HG02588 (cell line): ENCODE measurements around the gene CASS4.

Experiments used
- ATAC-seq: cut with Tn5 transposase; IDR thresholded peaks from one replicate; pipeline ENCODE4 v1.9.1; 2021; ENCODE audit warnings: mild to moderate bottlenecking, moderate library complexity; ENCODE audit not compliant: unreplicated experiment

Gene CASS4

GRCh38 chr20:56422076-56422823 is 10.2 kb downstream of the CASS4 start:
- ATAC-seq: no peak

GRCh38 chr20:56422824-56423189 is 10.7 kb downstream of the CASS4 start:
- ATAC-seq: no peak

- no peak for ATAC-seq
Observed at GRCh38 chr20:56423211-56423610, 11.2 kb downstream of the CASS4 start.

DNA sequence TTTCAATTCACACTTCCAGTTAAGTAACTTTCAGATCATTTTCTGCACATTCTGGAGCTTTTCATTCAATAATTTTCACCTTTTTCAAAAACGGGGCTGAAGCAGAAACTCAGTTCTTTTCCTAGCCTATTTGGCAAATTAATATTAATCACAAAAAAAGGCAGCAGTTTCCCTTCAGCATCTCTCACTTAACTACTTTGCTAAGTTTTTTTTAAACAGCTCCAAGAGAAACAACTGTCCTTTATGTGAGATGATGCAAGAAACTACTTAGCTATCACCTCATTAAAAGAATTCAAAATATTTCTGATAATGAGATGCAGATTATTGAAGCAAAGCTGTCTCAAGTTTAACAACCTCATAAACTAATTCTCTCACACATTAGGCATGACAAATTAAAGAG is 11.8 kb downstream of the CASS4 start:
- ATAC-seq: no peak

- no peak for ATAC-seq
Observed at GRCh38 chr20:56424931-56425330, 12.9 kb downstream of the CASS4 start.

DNA sequence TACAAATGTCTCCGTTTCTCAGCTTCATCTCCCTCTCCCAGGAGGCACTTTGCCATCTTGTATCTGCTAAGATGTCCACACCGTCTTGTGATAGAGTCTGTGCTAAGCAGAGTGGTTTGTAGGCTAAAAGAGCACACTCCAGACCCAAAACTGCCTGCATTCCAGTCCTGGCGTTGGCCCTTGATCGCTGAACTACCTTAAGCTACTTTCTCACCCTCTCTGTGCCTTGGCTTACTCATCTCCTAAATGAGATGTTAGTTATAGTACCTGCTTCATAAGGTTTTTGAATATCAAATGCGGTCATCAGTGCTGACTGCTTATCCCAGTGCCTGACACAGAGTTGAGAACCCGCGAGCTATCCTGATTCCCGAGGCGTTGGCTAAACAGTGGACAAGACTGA is 14.0 kb downstream of the CASS4 start:
- no peak for ATAC-seq

DNA sequence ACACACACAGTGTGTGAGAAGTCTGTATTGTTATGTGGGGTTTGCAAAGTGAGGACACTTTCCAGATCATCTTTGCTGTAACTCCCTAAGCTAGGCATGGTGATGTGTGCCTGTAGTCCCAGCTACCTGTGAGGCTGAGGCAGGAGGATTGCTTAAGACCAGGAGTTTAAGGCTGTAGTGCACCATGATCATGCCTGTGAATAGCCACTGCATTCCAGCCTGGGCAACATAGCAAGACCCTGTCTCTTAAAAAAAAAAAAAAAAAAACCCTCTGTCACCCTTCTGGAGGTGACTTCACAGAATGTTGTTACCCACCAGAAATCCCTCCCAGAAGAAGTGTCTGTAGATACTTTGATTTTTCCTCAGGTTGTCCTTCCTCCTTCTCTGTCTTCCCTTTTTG is 14.9 kb downstream of the CASS4 start:
- ATAC-seq: no peak

DNA sequence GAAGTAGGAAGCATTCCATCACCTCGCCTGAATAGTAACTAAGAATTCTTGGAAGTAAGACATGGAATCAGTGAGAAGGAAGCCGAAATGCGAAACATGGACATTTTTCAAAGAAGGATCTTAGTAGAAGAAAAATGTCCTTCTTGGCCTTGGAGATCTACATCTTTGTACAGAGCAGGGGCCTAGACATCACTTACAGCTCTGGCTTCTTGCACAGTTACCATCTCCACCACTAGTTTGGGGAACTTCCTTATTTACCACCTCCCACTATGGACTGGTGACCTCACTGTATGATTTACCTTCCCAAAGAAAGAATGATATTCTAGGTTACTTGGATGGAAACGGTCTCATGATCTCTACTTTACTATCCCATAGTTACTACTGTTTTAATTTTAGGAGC is 15.7 kb downstream of the CASS4 start:
- no peak for ATAC-seq

DNA sequence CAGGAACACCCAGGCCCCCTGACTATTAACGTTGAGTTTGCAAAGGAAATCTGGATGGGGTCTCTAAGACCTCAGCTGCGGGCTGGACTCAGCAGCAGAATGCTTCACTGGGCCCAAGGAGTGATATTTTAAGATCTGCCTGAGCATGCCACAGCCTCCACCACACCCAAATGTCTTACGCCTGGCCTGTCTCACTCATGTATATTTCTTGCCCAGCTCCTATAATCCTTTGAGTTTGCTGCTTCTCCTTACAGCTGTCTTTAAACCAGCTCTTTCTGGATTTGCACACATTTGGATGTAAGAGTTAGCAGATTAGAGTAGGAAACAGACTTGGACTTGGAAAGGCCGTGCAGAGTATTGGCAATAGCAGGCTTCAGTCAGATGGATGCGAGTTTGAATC is 16.4 kb downstream of the CASS4 start:
- ATAC-seq: no peak

- ATAC-seq: no peak
Observed at GRCh38 chr20:56428881-56429280, 16.8 kb downstream of the CASS4 start.

GRCh38 chr20:56429502-56429901 is 17.4 kb downstream of the CASS4 start:
- no peak for ATAC-seq

DNA sequence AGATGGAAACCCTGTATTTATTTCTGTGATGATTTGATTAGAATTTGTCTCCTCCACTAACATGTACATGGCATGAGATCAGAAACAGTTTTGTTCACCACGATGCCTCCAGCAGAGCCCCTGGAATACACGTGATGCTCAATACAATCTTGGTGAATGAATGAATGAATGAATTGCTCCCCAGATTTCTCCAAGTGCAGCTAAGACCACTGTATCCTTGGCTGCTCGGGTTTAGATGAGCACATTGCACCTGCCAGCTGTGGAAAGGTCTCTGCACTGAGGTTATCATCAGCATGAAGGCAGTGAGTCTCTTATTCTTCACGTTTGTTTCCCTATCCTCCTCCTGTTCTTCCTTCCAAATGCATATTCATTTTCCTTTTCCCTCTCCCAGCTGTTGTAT is 17.9 kb downstream of the CASS4 start:
- no peak for ATAC-seq

DNA sequence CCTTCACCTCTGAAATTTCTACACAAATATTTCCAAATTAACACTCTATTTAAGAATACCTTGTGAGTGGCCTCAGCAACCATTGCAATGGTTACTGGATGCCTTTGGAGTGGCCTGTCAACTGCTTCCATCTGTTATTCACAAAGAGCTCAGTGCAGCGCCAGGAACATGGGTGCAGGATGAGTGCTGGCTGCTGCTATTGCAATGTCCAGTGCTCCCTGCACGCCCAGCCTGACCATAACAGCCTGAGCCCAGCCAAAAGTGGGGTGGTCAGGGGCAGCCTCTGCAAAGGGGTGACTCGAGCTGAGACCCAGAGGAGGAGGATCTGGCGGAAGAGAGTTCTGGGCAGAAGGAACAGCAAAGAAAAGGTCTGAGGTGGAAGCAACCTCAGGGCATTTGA is 18.4 kb downstream of the CASS4 start:
- ATAC-seq: no peak

DNA sequence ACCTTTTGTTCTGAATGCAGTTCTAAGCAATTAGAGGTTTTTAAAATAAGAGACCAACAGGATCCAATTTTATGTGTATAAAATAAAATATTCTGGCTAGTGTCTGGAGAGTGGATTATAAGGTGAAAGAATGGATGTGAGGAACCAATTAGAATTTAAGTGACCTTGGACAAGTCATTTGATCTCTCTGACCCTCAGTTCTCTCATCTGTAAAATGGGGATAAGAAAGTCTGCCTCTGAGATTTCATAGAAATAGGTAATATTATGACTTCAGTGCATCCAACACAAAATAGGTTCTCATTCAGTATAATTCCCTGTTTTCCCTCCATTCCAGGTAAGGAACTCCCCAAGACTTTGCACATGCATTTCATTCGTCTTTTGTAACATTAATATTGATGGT is 18.9 kb downstream of the CASS4 start:
- ATAC-seq: no peak

GRCh38 chr20:56431471-56431870 is 19.4 kb downstream of the CASS4 start:
- no peak for ATAC-seq

DNA sequence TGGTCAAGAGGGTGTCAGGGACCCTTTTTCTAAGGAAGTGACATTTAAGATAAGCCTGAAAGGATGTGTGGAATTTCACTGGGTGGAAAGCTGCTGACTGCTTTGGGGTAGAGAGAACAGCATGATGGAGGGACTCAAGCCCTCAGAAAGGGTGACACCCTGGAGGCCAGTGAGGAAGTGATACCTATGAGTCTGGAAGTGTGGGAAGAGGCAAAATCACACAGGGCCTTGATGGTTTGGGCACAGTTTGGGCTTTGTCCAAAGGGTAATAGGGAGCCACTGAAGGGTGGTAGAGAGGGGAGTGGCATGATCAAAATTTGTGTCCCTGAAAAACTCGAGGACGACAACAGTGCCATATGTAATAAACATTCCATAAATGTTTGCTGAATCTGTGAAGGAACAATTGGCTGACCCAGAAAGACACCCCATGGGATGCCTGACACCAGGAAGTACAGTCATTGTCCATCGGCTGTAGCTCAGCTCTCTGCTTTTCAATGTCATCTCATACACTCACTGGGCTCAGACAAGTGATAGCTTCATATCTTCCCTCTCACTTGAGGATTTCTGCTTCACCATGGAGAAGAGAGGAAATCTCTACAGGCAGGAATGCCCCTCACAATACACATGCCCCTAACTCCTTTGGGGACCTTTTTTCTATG is 21.3 kb downstream of the CASS4 start:
- no peak for ATAC-seq

DNA sequence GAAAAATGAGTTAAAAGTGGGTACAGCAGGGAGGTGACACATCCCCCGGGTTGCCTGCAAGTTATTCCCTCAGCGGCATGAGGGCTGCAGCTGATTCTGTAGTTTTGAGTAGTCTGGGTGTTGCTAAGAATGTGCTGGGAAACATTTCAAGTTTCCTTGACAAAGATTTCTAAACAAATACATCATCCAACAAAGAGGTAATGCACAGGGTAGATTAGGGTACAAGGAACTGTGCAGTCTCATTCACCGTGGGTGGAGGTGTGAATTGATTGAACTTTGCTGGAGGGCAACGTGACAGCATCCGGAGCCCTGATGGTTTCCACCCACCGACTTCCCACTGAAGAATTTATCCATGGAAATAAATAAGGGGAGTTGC is 21.8 kb downstream of the CASS4 start:
- ATAC-seq: no peak

DNA sequence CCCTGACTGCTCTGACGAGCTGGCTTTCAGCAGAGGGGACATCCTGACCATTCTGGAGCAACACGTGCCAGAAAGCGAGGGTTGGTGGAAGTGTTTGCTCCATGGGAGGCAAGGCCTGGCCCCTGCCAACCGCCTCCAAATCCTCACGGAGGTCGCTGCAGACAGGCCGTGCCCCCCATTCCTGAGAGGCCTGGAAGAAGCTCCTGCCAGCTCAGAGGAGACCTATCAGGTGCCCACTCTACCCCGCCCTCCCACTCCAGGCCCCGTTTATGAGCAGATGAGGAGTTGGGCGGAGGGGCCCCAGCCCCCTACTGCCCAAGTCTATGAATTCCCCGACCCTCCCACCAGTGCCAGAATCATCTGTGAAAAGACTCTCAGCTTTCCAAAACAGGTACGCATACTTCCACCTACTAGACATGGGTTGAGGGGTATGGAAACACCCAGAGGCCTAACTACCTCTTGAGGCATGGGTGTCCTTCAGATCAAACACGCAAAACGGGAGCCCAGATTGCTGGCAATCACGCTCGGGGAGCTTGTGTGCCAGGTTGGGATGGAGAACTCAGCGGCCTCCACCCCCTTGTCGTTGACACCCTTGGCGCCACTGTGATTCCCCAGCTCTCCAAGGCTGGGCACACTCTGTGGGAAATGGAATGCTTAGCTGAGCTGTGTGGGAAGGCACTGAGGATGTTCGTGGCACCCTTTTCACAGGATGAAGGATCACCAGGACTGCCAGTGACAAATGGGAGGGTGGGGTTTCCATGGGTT is 25.3 kb downstream of the CASS4 start:
- no peak for ATAC-seq

- ATAC-seq: no peak
Observed at GRCh38 chr20:56438284-56438683, 26.2 kb downstream of the CASS4 start.

GRCh38 chr20:56439771-56440291 is 27.8 kb downstream of the CASS4 start:
- ATAC-seq: no peak

GRCh38 chr20:56440346-56441007 is 28.4 kb downstream of the CASS4 start:
- ATAC-seq: peak; percentile 77
